HG03378 (cell line): ENCODE data around the gene PGA5.
"Not testable (repeated sequence)": the region's sequence is repeated elsewhere in the genome, so short reads cannot be mapped to it uniquely, and the experiment has no call there.

Experiments used
- ATAC-seq: cut with Tn5 transposase; IDR thresholded peaks from one replicate; pipeline ENCODE4 v1.9.1; 2021; ENCODE audit warnings: mild to moderate bottlenecking, moderate library complexity; ENCODE audit not compliant: unreplicated experiment

The PGA5 gene

GRCh38 chr11:61222692-61223091, 18.3 kb upstream of the PGA5 start:
- ATAC-seq: not testable (repeated sequence)

- not testable (repeated sequence) for ATAC-seq
These were observed 14.4 kb upstream of the PGA5 start for GRCh38 chr11:61226457-61227137.

DNA sequence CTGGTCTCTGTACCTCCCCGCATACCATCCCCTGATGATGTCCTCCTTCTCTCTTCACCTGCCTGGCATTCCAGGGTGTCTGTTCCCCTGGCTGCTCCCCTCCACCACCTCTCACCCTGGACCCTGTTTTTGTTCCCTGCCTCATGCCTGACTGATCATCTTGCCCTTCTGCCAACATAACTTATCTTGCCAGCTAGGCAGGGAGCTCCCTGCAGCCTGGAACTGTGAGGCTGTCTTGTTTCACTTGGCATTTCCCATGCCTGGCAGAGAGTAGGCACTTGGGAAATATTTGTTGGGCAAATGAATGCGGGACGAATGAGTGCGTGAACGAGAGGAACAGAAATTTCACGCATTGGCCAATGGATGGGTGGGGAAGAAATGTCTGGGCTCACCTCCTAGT, 11.5 kb upstream of the PGA5 start:
- ATAC-seq: not testable (repeated sequence)

- ATAC-seq: not testable (repeated sequence)
These were observed 9.9 kb upstream of the PGA5 start for GRCh38 chr11:61231033-61231432.

DNA sequence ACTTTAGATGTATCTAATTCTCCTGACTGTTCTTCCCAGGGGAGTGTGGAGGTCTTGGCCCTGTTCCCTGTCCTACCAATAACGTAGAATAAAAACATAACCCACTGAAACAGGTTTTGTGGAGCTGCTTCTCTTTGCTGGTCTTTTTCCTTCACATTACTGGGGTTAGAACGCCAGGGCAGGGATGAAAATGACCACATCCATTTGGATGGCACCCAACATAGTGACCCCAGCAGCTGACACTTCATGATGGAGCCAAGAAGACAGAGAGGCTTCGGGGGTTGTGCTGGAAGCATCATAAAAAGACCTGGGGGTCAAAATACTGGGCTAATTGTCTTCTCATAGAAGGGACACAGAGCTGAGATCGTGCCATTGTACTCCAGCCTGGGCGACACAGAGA, 9.4 kb upstream of the PGA5 start:
- not testable (repeated sequence) for ATAC-seq

GRCh38 chr11:61232548-61233145, 8.3 kb upstream of the PGA5 start:
- not testable (repeated sequence) for ATAC-seq

DNA sequence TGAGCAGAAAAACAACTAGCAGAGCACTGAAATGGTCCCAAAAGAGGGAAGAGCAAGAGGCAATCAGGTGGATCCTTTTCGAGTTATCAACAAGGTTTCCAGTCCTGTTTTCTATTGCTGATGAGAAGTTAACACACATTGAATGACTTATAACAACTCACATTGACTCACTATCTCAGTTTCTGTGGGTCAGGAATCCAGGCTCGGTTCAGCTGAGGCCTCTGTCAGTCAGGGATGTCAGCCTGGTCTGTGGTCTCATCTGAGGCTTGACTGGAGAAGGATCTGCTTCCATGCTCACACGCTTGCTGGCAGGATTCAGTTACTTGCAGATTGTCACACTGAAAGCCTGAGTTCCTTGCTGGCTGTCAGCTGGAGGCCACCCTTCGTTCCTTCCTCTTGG, 3.8 kb upstream of the PGA5 start:
- not testable (repeated sequence) for ATAC-seq

GRCh38 chr11:61240288-61240687, 687 bp upstream of the PGA5 start:
- ATAC-seq: not testable (repeated sequence)

- ATAC-seq: not testable (repeated sequence)
These were observed 551 bp downstream of the PGA5 start for GRCh38 chr11:61241526-61241925.

- ATAC-seq: not testable (repeated sequence)
These were observed 4.4 kb downstream of the PGA5 start for GRCh38 chr11:61245284-61245964.

DNA sequence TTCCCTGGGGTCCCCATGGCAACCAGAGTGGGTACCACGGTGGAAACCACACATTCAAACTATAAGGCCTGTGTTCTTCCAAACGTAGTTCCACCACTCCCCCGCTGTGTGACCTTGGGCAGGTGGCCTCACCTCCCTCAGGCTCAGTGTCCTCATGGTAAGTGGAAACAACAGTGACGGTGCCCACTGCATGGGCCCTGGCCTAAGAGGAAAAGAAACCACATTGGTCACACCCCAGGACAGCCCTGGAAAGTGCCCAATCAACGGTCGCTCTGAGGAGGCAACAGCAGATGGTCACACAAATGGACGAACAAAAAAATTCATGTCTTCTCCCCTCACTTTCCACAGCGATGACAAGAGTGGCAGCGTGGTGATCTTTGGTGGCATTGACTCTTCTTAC, 7.1 kb downstream of the PGA5 start:
- ATAC-seq: not testable (repeated sequence)

DNA sequence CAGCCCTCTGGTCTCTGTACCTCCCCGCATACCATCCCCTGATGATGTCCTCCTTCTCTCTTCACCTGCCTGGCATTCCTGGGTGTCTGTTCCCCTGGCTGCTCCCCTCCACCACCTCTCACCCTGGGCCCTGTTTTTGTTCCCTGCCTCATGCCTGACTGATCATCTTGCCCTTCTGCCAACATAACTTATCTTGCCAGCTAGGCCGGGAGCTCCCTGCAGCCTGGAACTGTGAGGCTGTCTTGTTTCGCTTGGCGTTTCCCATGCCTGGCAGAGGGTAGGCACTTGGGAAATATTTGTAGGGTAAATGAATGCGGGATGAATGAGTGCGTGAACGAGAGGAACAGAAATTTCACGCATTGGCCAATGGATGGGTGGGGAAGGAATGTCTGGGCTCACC, 8.2 kb downstream of the PGA5 start:
- not testable (repeated sequence) for ATAC-seq

DNA sequence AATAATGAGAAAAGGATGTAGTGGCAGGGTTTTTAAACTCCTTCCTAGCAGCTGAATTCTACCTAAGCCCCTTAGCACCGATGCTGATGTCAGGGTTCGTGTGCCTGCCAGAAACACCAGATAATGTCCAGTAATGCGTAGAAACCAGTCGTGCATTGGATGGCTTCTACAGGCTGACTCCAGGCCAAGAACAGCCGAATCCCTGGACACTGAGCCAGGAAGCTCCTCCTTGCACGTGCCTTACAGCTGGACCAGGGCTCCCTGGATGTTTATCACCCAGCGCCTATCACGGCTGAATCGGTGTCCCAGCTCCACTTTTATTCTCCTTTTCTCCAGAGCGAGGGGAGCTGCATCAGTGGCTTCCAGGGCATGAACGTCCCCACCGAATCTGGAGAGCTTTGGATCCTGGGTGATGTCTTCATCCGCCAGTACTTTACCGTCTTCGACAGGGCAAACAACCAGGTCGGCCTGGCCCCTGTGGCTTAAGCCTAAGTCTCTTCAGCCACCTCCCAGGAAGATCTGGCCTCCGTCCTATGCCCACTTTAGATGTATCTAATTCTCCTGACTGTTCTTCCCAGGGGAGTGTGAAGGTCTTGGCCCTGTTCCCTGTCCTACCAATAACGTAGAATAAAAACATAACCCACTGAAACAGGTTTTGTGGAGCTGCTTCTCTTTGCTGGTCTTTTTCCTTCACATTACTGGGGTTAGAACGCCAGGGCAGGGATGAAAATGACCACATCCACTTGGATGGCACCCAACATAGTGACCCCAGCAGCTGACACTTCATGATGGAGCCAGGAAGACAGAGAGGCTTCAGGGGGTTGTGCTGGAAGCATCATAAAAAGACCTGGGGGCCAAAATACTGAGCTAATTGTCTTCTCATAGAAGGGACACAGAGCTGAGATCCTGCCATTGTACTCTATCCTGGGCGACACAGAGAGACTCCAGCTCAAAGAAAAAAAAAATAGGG, 10.1 kb downstream of the PGA5 start:
- not testable (repeated sequence) for ATAC-seq

GRCh38 chr11:61252332-61252731, 11.4 kb downstream of the PGA5 start:
- not testable (repeated sequence) for ATAC-seq

GRCh38 chr11:61254403-61255025, 13.5 kb downstream of the PGA5 start:
- ATAC-seq: peak; percentile 50

DNA sequence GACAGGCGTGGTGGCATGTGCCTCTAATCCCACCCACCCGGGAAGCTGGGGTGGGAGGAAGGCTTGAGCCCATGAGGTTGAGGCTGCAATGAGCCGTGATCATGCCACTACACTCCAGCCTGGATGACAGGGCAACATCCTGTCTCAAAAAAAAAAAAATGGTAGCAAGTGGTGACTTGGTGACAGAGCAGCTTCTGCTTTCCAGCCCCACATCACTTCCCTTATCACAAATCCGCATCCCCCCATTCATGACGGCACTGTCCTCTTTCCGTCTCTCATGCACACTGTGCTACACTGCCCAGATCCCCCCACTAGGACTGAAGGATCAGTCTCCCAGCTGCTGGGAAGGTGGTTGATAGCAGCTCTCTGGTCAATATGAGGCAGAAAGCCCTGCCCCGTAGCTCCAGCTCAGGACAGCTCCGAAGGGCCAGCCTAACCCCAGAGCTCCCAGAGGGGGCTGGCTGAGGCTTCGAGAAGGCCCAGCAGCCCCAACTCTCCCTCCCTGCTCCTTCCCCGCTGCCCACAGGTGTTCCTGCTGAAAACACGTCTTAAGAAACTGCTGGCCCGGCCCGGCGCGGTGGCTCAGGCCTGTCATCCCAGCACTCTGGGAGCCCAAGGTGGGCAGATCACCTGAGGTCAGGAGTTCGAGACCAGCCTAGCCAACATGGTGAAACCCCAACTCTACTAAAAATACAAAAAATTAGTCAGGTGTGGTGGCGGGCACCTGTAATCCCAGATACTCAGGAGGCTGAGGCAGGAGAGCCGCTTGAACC, 15.9 kb downstream of the PGA5 start:
- no peak for ATAC-seq

- no peak for ATAC-seq
These were observed 17.6 kb downstream of the PGA5 start for GRCh38 chr11:61258546-61258945.

- no peak for ATAC-seq
These were observed 18.4 kb downstream of the PGA5 start for GRCh38 chr11:61259363-61259762.

DNA sequence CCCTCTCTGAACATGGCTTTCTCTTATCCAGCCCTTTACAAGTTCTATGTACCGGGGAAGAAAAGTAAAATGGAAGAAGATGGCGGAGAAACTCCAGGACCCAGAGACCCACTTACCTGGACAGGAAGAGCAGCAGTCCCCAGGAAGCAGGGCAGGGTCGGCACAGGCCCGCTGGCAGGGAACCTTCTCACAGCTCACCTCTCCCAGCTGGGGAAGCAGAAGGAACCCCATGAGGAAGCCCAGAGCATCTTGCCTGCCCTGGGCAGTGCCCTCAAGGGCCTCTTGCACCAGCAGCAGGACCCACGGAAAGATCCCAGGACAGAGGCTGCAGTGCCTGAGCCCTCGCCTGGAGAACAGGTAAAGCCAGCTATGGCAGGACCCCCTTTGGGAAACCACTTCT, 23.4 kb downstream of the PGA5 start:
- ATAC-seq: no peak

DNA sequence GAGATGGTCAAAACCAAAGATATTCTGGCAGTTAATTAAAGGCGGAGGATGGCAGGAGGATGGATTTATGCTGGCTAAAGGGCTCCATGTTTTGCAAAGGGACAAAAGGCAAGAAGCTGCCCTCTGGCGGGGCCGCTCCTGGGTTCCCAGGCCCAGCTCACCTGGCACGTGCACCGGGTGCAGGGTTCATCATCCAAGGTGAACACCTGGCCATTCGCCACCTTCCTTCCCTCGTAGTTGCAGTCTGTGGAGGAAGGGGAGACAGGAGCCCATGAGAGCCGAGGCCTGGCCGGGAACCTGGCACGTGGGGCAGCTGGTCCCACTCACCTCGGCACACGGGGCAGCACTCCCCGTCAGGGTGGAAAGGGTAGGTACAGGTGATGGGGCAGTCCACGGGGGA, 23.8 kb downstream of the PGA5 start:
- ATAC-seq: no peak
